Loucy (cell line): ENCODE results near the gene PBX4.

Experiments used
- CTCF ChIP-seq: fragments of 200-600 bp; sonication (generic); conservative IDR thresholded peaks from 2 replicates; pipeline ENCODE4 v1.5.1; 2014; ENCODE audit warnings: mild to moderate bottlenecking, antibody characterized with exemption, low read length
- EZH2phosphoT487 ChIP-seq: fragments of 200-600 bp; IDR thresholded peaks from 2 replicates; pipeline ENCODE4 v1.6.1; 2018; ENCODE audit warnings: antibody characterized with exemption, mild to moderate bottlenecking, moderate library complexity, borderline replicate concordance

- TF ChIP-seq CTCF = no peak
- TF ChIP-seq EZH2phosphoT487 = no peak
These were observed 88.1 kb downstream of the PBX4 start for GRCh38 chr19:19530423-19530804.
